ENCODE data around the gene SOX18. TPM values are rescaled to one million over a fixed set of nuclear protein-coding genes. Genes with fewer than 3 reads are reported as not detected.

Gene SOX18
- total and polyA plus RNA-seq, 2 of the 13 experiments (the other 11 are each of a cell fraction or from before 2014, with no cell fraction given) = 1.6 to 1.9 TPM

GRCh38 chr20:64052987-64053840 is 3.8 kb upstream of the SOX18 start (continued):
- TF ChIP-seq ZNF326 (CRISPR knock-in tag; IDR thresholded peaks at IDR 0.05; ENCODE audit: borderline replicate concordance) (peak; percentile 50; the same call in 1 of the 2 replicates), ZNF710 (CRISPR knock-in tag; IDR thresholded peaks at IDR 0.05; ENCODE audit: borderline replicate concordance) (peak; percentile 36; the same call in 1 of the 2 replicates), ZSCAN21 (CRISPR knock-in tag; IDR thresholded peaks at IDR 0.05; ENCODE audit: borderline replicate concordance) (peak; percentile 92), ZNF33B (CRISPR knock-in tag; IDR thresholded peaks at IDR 0.05) (peak; percentile 12; the same call in 1 of the 2 replicates), ETV5 (CRISPR knock-in tag; IDR thresholded peaks at IDR 0.05; ENCODE audit: borderline replicate concordance) (peak; percentile 76; the same call in 1 of the 2 replicates), ZNF777 (CRISPR knock-in tag; IDR thresholded peaks at IDR 0.05) (0 out of 2 replicates have a peak, but pooled peaks have one; percentile 17), TARDBP (CRISPR knock-in tag; IDR thresholded peaks at IDR 0.05) (peak; percentile 77; the same call in 1 of the 2 replicates), IRF2 (CRISPR knock-in tag; IDR thresholded peaks at IDR 0.05) (peak; percentile 48; the same call in 1 of the 2 replicates), ZFYVE20 (CRISPR knock-in tag; IDR thresholded peaks at IDR 0.05; ENCODE audit: borderline replicate concordance, low read depth) (0 out of 2 replicates have a peak, but pooled peaks have one; percentile 47), ZUFSP (CRISPR knock-in tag; IDR thresholded peaks at IDR 0.05; ENCODE audit: borderline replicate concordance) (no peak), ZNF770 (CRISPR knock-in tag; IDR thresholded peaks at IDR 0.05) (no peak), HIC2 (CRISPR knock-in tag; IDR thresholded peaks at IDR 0.05; ENCODE audit: low read depth) (peak; percentile 89), BCL6 (CRISPR knock-in tag; IDR thresholded peaks at IDR 0.05) (0 out of 2 replicates have a peak, but pooled peaks have one; percentile 52), ZKSCAN5 (CRISPR knock-in tag; IDR thresholded peaks at IDR 0.05) (0 out of 2 replicates have a peak, but pooled peaks have one; percentile 60), ERF (CRISPR knock-in tag; IDR thresholded peaks at IDR 0.05) (peak; percentile 82), RXRA (CRISPR knock-in tag; IDR thresholded peaks at IDR 0.05) (peak; percentile 76; the same call in 1 of the 2 replicates), TFAP4 (IDR thresholded peaks at IDR 0.05; ENCODE audit: borderline replicate concordance, low read depth) (peak; percentile 88; the same call in 1 of the 2 replicates), ZBTB25 (CRISPR knock-in tag; IDR thresholded peaks at IDR 0.05) (peak; percentile 55; the same call in 1 of the 2 replicates)

All from HepG2 (cell line).